Measurements from ENCODE around the gene PDZD4.

Gene PDZD4

GRCh38 chrX:153813161-153813560, 17.2 kb downstream of the PDZD4 start:
- no peak for TF ChIP-seq FOXA1 (IDR thresholded peaks at IDR 0.05)
- TF ChIP-seq BHLHE40 (IDR thresholded peaks at IDR 0.05; ENCODE audit: borderline replicate concordance), result no peak
- no peak for TF ChIP-seq FOXK2 (IDR thresholded peaks at IDR 0.05)
- no peak for TF ChIP-seq ELF4 (IDR thresholded peaks at IDR 0.05)
- TF ChIP-seq CTBP1 (IDR thresholded peaks at IDR 0.05; ENCODE audit: borderline replicate concordance), result no peak
- TF ChIP-seq L3MBTL2 (conservative IDR thresholded peaks at IDR 0.05), result no peak
- no peak for TF ChIP-seq SUZ12 (IDR thresholded peaks at IDR 0.05)
- no peak for TF ChIP-seq LEF1 (IDR thresholded peaks at IDR 0.05; ENCODE audit: borderline replicate concordance)
- no peak for TF ChIP-seq SP1 (IDR thresholded peaks at IDR 0.05)
- no peak for TF ChIP-seq ZNF384 (IDR thresholded peaks at IDR 0.05)
- TF ChIP-seq PKNOX1 (IDR thresholded peaks at IDR 0.05), result no peak
- no peak for TF ChIP-seq ARNT (IDR thresholded peaks at IDR 0.05)
- TF ChIP-seq FOXM1 (IDR thresholded peaks at IDR 0.05; ENCODE audit: borderline replicate concordance), result no peak
- no peak for TF ChIP-seq HDGF (IDR thresholded peaks at IDR 0.05; ENCODE audit: borderline replicate concordance)
- POLR2A ChIA-PET, result no interaction called here

GRCh38 chrX:153812220-153812619, 18.1 kb downstream of the PDZD4 start:
- TF ChIP-seq NFRKB (IDR thresholded peaks at IDR 0.05) (no peak), FOXM1 (IDR thresholded peaks at IDR 0.05; ENCODE audit: borderline replicate concordance) (no peak), LEF1 (IDR thresholded peaks at IDR 0.05; ENCODE audit: borderline replicate concordance) (no peak), SP1 (IDR thresholded peaks at IDR 0.05) (no peak), ELF4 (IDR thresholded peaks at IDR 0.05) (no peak), FOXK2 (IDR thresholded peaks at IDR 0.05) (no peak), SUZ12 (IDR thresholded peaks at IDR 0.05) (no peak), L3MBTL2 (conservative IDR thresholded peaks at IDR 0.05) (no peak), ZNF384 (IDR thresholded peaks at IDR 0.05) (no peak)
- POLR2A ChIA-PET, result no interaction called here
- CTCF ChIA-PET, result interaction anchor here (0.6 kb wide), 1 partner anchor 204 kb away, joined by 3 read pairs; no protein-coding TSS in a partner anchor
- DNase-seq (ENCODE audit: extremely low spot score), result no peak

More at GRCh38 chrX:153813161-153813560, 17.2 kb downstream of the PDZD4 start:
- CTCF ChIA-PET, result no interaction called here
- no peak for DNase-seq (ENCODE audit: extremely low spot score)

- DNase-seq (ENCODE audit: extremely low spot score), result no peak
- CTCF ChIA-PET, result interaction anchor here (0.9 kb wide), 1 partner anchor 139 kb away, joined by 3 read pairs; no protein-coding TSS in a partner anchor
- POLR2A ChIA-PET, result interaction anchor here (3.0 kb wide), 1 partner anchor 14 kb away, joined by 11 read pairs; the partner anchor contains the start of genes IDH3G and SSR4
- TF ChIP-seq TARDBP (IDR thresholded peaks at IDR 0.05) (no peak), NFRKB (IDR thresholded peaks at IDR 0.05) (no peak), PKNOX1 (IDR thresholded peaks at IDR 0.05) (no peak)
Measured at GRCh38 chrX:153807976-153808375, 22.4 kb downstream of the PDZD4 start.

- ChIA-PET CTCF (no interaction called here), POLR2A (interaction anchor here (3.0 kb wide), 1 partner anchor 13 kb away, joined by 11 read pairs; the partner anchor contains the start of genes IDH3G and SSR4)
- no peak for TF ChIP-seq ZNF384 (IDR thresholded peaks at IDR 0.05)
- no peak for TF ChIP-seq ARNT (IDR thresholded peaks at IDR 0.05)
- TF ChIP-seq BHLHE40 (IDR thresholded peaks at IDR 0.05; ENCODE audit: borderline replicate concordance), result no peak
- no peak for TF ChIP-seq LEF1 (IDR thresholded peaks at IDR 0.05; ENCODE audit: borderline replicate concordance)
- TF ChIP-seq FOXM1 (IDR thresholded peaks at IDR 0.05; ENCODE audit: borderline replicate concordance), result no peak
- no peak for TF ChIP-seq SUZ12 (IDR thresholded peaks at IDR 0.05)
- no peak for DNase-seq (ENCODE audit: extremely low spot score)
Measured at GRCh38 chrX:153806999-153807575, 23.3 kb downstream of the PDZD4 start.

GRCh38 chrX:153805436-153805835, 24.9 kb downstream of the PDZD4 start:
- CTCF ChIA-PET, result interaction anchor here (0.6 kb wide), 1 partner anchor 142 kb away, joined by 3 read pairs; no protein-coding TSS in a partner anchor
- POLR2A ChIA-PET, result interaction anchor here (3.0 kb wide), 1 partner anchor 11 kb away, joined by 11 read pairs; the partner anchor contains the start of genes IDH3G and SSR4
- DNase-seq (ENCODE audit: extremely low spot score), result no peak
- TF ChIP-seq ELF4 (IDR thresholded peaks at IDR 0.05), result no peak
- TF ChIP-seq ARNT (IDR thresholded peaks at IDR 0.05), result no peak
- no peak for TF ChIP-seq HDGF (IDR thresholded peaks at IDR 0.05; ENCODE audit: borderline replicate concordance)
- no peak for TF ChIP-seq PKNOX1 (IDR thresholded peaks at IDR 0.05)
- no peak for TF ChIP-seq ZNF384 (IDR thresholded peaks at IDR 0.05)
- no peak for TF ChIP-seq FOXK2 (IDR thresholded peaks at IDR 0.05)
- TF ChIP-seq BHLHE40 (IDR thresholded peaks at IDR 0.05; ENCODE audit: borderline replicate concordance), result no peak
- no peak for TF ChIP-seq CTBP1 (IDR thresholded peaks at IDR 0.05; ENCODE audit: borderline replicate concordance)
- TF ChIP-seq TARDBP (IDR thresholded peaks at IDR 0.05), result no peak
- no peak for TF ChIP-seq SP1 (IDR thresholded peaks at IDR 0.05)
- TF ChIP-seq LEF1 (IDR thresholded peaks at IDR 0.05; ENCODE audit: borderline replicate concordance), result no peak
- TF ChIP-seq NFRKB (IDR thresholded peaks at IDR 0.05), result no peak
- no peak for TF ChIP-seq FOXA1 (IDR thresholded peaks at IDR 0.05)
- TF ChIP-seq FOXM1 (IDR thresholded peaks at IDR 0.05; ENCODE audit: borderline replicate concordance), result no peak
- TF ChIP-seq SUZ12 (IDR thresholded peaks at IDR 0.05), result no peak
- no peak for TF ChIP-seq L3MBTL2 (conservative IDR thresholded peaks at IDR 0.05)

GRCh38 chrX:153804621-153805020, 25.7 kb downstream of the PDZD4 start:
- TF ChIP-seq PKNOX1 (IDR thresholded peaks at IDR 0.05) (no peak), NFRKB (IDR thresholded peaks at IDR 0.05) (no peak), ZNF384 (IDR thresholded peaks at IDR 0.05) (no peak), FOXK2 (IDR thresholded peaks at IDR 0.05) (no peak), TARDBP (IDR thresholded peaks at IDR 0.05) (no peak), L3MBTL2 (conservative IDR thresholded peaks at IDR 0.05) (no peak), FOXM1 (IDR thresholded peaks at IDR 0.05; ENCODE audit: borderline replicate concordance) (no peak), SUZ12 (IDR thresholded peaks at IDR 0.05) (no peak), SP1 (IDR thresholded peaks at IDR 0.05) (no peak), FOXA1 (IDR thresholded peaks at IDR 0.05) (no peak), ARNT (IDR thresholded peaks at IDR 0.05) (no peak), CTBP1 (IDR thresholded peaks at IDR 0.05; ENCODE audit: borderline replicate concordance) (no peak), HDGF (IDR thresholded peaks at IDR 0.05; ENCODE audit: borderline replicate concordance) (no peak), ELF4 (IDR thresholded peaks at IDR 0.05) (no peak)
- no peak for DNase-seq (ENCODE audit: extremely low spot score)
- ChIA-PET POLR2A (interaction anchor here (1.3 to 3.0 kb wide), 2 partner anchors 11 to 123 kb away, joined by 4 to 11 read pairs; partner anchors contain the start of genes IDH3G and SSR4), CTCF (no interaction called here)
